Measurements from ENCODE around the gene PRMT7. TPM values are rescaled to one million over a fixed set of nuclear protein-coding genes. Genes with fewer than 3 reads are reported as not detected.
"Not testable (repeated sequence)": the region's sequence is repeated elsewhere in the genome, so short reads cannot be mapped to it uniquely, and the experiment has no call there.

PRMT7 gene
- total RNA-seq, 1 donor from 2014 or later: 50.0 TPM

GRCh38 chr16:68284847-68285246, 26.0 kb upstream of the PRMT7 start:
- peak; percentile 24 for DNase-seq

- DNase-seq: no peak
These were observed 25.1 kb upstream of the PRMT7 start for GRCh38 chr16:68285683-68286082.

- peak; percentile 56 for DNase-seq
These were observed 24.4 kb upstream of the PRMT7 start for GRCh38 chr16:68286153-68287074.

- peak; percentile 89 for DNase-seq
These were observed 23.3 kb upstream of the PRMT7 start for GRCh38 chr16:68287276-68288251.

GRCh38 chr16:68288252-68288650, 22.6 kb upstream of the PRMT7 start:
- DNase-seq: no peak

- DNase-seq: not testable (repeated sequence)
These were observed 22.0 kb upstream of the PRMT7 start for GRCh38 chr16:68288796-68289195.

- DNase-seq: no peak
These were observed 21.6 kb upstream of the PRMT7 start for GRCh38 chr16:68289202-68289601.

GRCh38 chr16:68289621-68290329, 21.0 kb upstream of the PRMT7 start:
- DNase-seq: peak; percentile 76

- DNase-seq: no peak
These were observed 20.4 kb upstream of the PRMT7 start for GRCh38 chr16:68290450-68290849.

- no peak for DNase-seq
These were observed 19.6 kb upstream of the PRMT7 start for GRCh38 chr16:68291227-68291626.

GRCh38 chr16:68292425-68292824, 18.4 kb upstream of the PRMT7 start:
- DNase-seq: no peak

- no peak for DNase-seq
These were observed 14.5 kb upstream of the PRMT7 start for GRCh38 chr16:68296291-68296690.

- DNase-seq: no peak
These were observed 14.1 kb upstream of the PRMT7 start for GRCh38 chr16:68296693-68297092.

GRCh38 chr16:68297908-68298307, 12.9 kb upstream of the PRMT7 start:
- DNase-seq: peak; percentile 46

- DNase-seq: no peak
These were observed 12.5 kb upstream of the PRMT7 start for GRCh38 chr16:68298312-68298711.

GRCh38 chr16:68298907-68299561, 11.8 kb upstream of the PRMT7 start:
- DNase-seq: peak; percentile 10

GRCh38 chr16:68299571-68300453, 11.0 kb upstream of the PRMT7 start:
- no peak for DNase-seq

GRCh38 chr16:68300734-68301459, 9.9 kb upstream of the PRMT7 start:
- no peak for DNase-seq

- DNase-seq: no peak
These were observed 4.2 kb upstream of the PRMT7 start for GRCh38 chr16:68306633-68307032.

GRCh38 chr16:68309799-68310198, 1.0 kb upstream of the PRMT7 start:
- no peak for DNase-seq

Data from dermis blood vessel endothelial cell (primary cell).